NT2/D1 (cell line): Measurements from ENCODE around the gene UCMA.

Experiments used
- SUZ12 ChIP-seq: IDR thresholded peaks from 2 replicates; pipeline ENCODE4 v1.6.1; 2011; ENCODE audit not compliant: insufficient read length, insufficient read depth; ENCODE audit errors: extremely low read depth
- ZNF274 ChIP-seq: IDR thresholded peaks from 2 replicates; pipeline ENCODE4 v1.6.1; 2011; ENCODE audit warnings: mild to moderate bottlenecking, low read depth, low read length

DNA sequence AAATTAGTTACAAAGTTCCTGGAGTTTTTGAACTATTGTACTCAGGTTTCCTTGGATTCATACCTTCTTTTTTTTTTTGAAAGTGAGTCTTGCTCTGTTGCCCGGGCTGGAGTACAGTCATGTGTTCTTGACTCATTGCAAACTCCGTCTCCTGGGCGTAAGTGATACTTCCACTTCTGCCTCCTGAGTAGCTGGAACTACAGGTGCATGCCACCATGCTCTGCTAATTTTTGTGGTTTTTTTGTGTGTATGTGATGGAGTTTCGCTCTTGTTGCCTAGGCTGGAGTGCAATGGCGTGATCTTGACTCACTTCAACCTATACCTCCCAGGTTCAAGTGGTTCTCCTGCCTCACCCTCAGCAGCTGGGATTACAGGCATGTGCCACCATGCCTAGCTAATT lies 50.5 kb downstream of the UCMA start:
- TF ChIP-seq SUZ12, result no peak
- no peak for TF ChIP-seq ZNF274
